Epithelial cell of proximal tubule (primary cell): ENCODE measurements around the gene LDHAL6A. TPM values are rescaled to one million over a fixed set of nuclear protein-coding genes. Genes with fewer than 3 reads are reported as not detected.

Experiments
- DNase-seq: peaks from one replicate; pipeline ENCODE4 v3.0.0-alpha.2; 2011; ENCODE audit warnings: low read depth
- H3K4me3 ChIP-seq: 2 replicates; pipeline ENCODE4 v1.5.1; 2011; ENCODE audit warnings: low read depth, mild to moderate bottlenecking, low read length
- total RNA-seq: library from RNA; depleted of rRNA; stranded (reverse); fragments of >200 nt; gene quantifications from 2 replicates; pipeline ENCODE4 v1.2.3, GENCODE V29; 2015
- TF ChIP-seq, protein P1 (sequence below): conservative IDR thresholded peaks from 2 replicates; pipeline ENCODE4 v1.5.1; 2012; ENCODE audit warnings: low read depth, mild to moderate bottlenecking, low read length

Gene LDHAL6A
- total RNA-seq, 1 donor from 2014 or later = not detected

DNA sequence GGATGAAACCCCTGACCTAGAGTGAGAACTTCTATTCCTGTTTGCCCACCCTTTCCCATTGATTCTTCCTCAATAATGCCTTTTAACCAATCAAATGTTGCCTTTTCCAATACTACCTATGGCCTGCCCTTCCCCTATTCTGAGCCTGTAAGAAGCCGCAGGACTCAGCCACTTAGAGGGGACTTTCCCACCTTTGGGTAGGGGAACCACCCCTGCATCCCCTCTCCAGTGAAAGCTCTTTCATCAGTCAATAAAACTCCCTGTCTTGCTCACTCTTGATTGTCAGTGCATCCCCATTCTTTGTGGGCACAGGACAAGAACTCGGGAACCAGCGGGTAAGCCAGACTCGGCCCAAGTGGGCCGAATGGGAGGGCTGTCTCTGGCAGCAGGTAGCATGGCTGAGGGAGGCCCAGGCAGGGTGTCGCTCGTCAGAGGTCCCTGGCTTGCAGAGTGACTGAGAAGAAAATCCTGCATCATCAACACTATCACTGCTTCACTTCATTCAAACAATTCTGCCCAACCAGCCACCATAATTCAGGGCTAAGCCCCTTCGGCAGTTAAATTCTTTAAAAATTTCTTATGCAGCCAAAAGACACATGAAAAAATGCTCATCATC lies 30.4 kb downstream of the LDHAL6A start:
- no peak for DNase-seq
- TF ChIP-seq, protein P1, sequence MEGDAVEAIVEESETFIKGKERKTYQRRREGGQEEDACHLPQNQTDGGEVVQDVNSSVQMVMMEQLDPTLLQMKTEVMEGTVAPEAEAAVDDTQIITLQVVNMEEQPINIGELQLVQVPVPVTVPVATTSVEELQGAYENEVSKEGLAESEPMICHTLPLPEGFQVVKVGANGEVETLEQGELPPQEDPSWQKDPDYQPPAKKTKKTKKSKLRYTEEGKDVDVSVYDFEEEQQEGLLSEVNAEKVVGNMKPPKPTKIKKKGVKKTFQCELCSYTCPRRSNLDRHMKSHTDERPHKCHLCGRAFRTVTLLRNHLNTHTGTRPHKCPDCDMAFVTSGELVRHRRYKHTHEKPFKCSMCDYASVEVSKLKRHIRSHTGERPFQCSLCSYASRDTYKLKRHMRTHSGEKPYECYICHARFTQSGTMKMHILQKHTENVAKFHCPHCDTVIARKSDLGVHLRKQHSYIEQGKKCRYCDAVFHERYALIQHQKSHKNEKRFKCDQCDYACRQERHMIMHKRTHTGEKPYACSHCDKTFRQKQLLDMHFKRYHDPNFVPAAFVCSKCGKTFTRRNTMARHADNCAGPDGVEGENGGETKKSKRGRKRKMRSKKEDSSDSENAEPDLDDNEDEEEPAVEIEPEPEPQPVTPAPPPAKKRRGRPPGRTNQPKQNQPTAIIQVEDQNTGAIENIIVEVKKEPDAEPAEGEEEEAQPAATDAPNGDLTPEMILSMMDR = no peak
- no peak overlapping the region for H3K4me3 ChIP-seq

DNA sequence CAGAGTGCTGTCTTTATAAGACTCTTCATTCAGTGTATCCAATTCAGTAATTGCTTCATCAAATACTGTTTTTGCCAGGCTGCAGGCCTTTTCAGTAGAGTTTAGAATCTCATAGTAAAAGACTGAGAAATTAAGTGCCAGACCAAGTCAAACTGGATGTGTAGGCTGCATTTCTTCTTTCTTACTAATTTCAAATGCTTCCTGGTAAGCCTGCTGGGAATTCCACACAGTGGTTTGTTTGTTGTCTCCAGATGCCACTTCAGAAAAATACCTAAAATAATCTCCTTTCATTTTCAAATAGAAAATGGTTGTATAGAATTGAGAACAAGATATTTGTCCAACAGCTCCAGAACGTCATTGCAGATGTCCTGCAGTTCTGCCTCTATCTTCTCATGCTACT lies 34.7 kb downstream of the LDHAL6A start:
- H3K4me3 ChIP-seq = no peak overlapping the region
- DNase-seq = no peak
- TF ChIP-seq, protein P1 = no peak

DNA sequence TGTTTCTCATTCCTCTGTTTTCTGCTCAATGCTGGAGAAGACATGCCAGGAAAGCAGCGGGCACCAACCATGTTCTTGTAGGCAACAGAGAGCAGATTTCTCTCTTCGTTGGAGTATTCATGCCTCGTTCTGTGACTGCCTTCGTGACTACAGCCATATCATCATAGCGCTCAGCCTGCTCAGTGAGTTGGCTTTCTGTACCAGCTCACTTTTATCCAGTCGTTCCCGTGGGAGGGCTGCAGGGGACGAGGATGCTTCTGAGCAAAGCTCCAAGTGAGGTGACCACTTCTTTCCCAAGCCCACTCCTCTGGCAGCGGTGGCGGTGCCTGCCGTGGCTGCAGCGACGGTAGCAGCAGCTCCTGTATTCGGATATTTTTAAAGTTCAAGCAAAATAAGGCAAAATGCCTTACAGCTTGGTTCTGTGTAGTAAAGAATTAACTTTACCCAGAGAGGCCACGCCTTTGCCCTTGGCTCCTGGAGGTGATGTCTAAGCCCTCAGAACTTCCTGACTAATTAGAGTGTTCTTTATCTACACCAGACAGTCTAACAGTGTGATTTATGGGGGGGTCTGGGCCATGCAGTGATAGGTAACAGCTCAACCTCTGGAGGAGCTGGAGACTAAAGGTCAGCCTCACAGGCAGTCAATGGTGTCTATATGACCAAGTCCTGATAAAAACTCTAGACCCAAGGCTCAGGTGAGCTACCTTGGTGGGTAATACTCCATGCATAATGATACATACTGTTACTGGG lies 35.3 kb downstream of the LDHAL6A start:
- no peak overlapping the region for H3K4me3 ChIP-seq

DNA sequence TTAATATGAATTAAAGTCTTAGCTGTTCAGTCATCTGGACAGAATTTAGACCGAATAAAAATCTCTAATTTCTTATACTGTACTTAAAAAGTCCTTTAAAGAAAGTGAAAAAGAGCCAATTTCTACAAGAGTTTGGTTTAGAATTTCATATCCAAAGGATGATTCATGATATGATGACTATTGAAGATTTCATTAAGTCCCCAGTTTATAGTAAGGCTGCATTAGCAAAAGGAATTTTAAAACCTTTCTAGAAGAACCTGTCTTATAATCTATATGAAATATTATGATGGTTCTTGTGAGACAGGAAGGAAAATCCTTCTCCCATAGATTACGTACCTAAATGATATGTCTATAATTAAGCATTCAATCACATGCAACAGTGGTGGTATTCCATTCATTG lies 36.3 kb downstream of the LDHAL6A start:
- TF ChIP-seq, protein P1 = no peak
- no peak overlapping the region for H3K4me3 ChIP-seq
- no peak for DNase-seq

More for the DNA sequence above, 35.3 kb downstream of the LDHAL6A start:
- no peak for DNase-seq
- TF ChIP-seq, protein P1 = no peak

DNA sequence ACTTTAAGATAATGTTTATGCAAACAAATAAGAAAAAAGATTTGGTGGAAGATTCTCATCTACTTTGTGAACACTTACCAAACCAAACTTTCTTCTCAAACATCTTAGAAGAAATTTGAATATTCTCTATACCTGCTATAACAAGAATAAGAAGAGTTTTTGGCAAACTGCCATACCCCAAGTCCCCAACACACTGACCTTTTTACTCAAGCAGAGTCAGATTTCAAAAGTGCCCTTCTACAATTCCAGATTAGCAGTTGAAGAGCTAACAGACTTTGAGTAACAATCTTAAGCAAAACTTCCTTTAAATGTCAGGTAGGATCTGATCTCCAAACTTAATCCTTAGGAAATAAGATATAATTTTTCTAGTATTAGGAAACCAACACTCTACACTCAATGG lies 37.2 kb downstream of the LDHAL6A start:
- TF ChIP-seq, protein P1 = no peak
- no peak overlapping the region for H3K4me3 ChIP-seq
- DNase-seq = no peak

DNA sequence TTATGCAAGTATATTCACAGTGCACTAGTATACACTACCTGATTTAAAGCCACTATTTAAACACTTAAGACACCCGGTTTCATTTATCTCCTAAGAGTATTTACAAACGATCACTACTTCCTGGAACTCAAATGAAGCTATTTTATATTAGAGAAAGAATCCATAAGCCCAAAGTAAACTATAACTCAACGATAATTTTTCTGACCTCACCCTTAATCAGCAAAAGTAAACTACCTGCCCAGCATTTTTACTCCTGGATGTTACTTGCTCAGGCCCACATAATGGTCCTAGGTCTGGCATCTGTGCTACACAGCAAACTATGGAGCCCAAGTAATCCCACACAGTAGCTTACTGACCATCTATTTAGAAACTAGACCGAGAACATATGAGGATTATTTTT lies 37.7 kb downstream of the LDHAL6A start:
- no peak overlapping the region for H3K4me3 ChIP-seq
- TF ChIP-seq, protein P1 = no peak
- no peak for DNase-seq
